ENCODE data around the gene FILIP1. TPM values are rescaled to one million over a fixed set of nuclear protein-coding genes. Genes with fewer than 3 reads are reported as not detected.
"Not testable (repeated sequence)": the region's sequence is repeated elsewhere in the genome, so short reads cannot be mapped to it uniquely, and the experiment has no call there.

The FILIP1 gene
- total and polyA plus RNA-seq, 5 experiments from 2014 or later = 0.02 to 0.11 (median 0.02) TPM; not detected in 2

GRCh38 chr6:75422024-75422639, 71.5 kb downstream of the FILIP1 start:
- H3K36me3 Mint-ChIP-seq = no peaks in the 10 kb centered on the region
- DNase-seq (no peak), ATAC-seq (no peak)
- H3K27me3 Mint-ChIP-seq = peaks cover 4 to 14% (median 9%) of the 10 kb centered on the region in 5 donors
- peaks cover 0 to 8% (median 3%) of the 10 kb centered on the region in 4 donors for H3K4me1 Mint-ChIP-seq
- POLR2A ChIA-PET = no interaction called here
- no peak overlapping the region for H3K27ac Mint-ChIP-seq
- no peak overlapping the region for H3K4me3 Mint-ChIP-seq
- no peaks in the 10 kb centered on the region for H3K9me3 Mint-ChIP-seq

GRCh38 chr6:75421316-75422023, 72.1 kb downstream of the FILIP1 start:
- no peak for DNase-seq
- H3K9me3 Mint-ChIP-seq = no peaks in the 10 kb centered on the region
- no peaks in the 10 kb centered on the region for H3K36me3 Mint-ChIP-seq
- peaks cover 4 to 14% (median 9%) of the 10 kb centered on the region in 5 donors for H3K27me3 Mint-ChIP-seq
- no peak for ATAC-seq
- H3K27ac Mint-ChIP-seq = no peak overlapping the region
- no peak overlapping the region for H3K4me3 Mint-ChIP-seq
- peaks cover 0 to 8% (median 3%) of the 10 kb centered on the region in 4 donors for H3K4me1 Mint-ChIP-seq
- POLR2A ChIA-PET = no interaction called here

- Mint-ChIP-seq H3K27ac (no peak overlapping the region), H3K9me3 (no peaks in the 10 kb centered on the region), H3K4me1 (peaks cover 0 to 3% (median 1%) of the 10 kb centered on the region in 4 donors), H3K36me3 (no peaks in the 10 kb centered on the region), H3K4me3 (no peak overlapping the region), H3K27me3 (peaks cover 5 to 17% (median 11%) of the 10 kb centered on the region in 5 donors)
- ATAC-seq (no peak), DNase-seq (no peak)
- POLR2A ChIA-PET = no interaction called here
Measured at GRCh38 chr6:75419980-75420379, 73.6 kb downstream of the FILIP1 start.

GRCh38 chr6:75419416-75419815, 74.2 kb downstream of the FILIP1 start:
- Mint-ChIP-seq H3K27ac (no peak overlapping the region), H3K9me3 (no peaks in the 10 kb centered on the region), H3K27me3 (peaks cover 10 to 22% (median 15%) of the 10 kb centered on the region in 5 donors), H3K4me3 (no peak overlapping the region), H3K4me1 (no peaks in the 10 kb centered on the region), H3K36me3 (no peaks in the 10 kb centered on the region)
- POLR2A ChIA-PET = no interaction called here
- no peak for DNase-seq
- ATAC-seq = no peak

- H3K4me3 Mint-ChIP-seq = no peak overlapping the region
- peaks cover 13 to 30% (median 21%) of the 10 kb centered on the region in 5 donors for H3K27me3 Mint-ChIP-seq
- DNase-seq = no peak
- no peak overlapping the region for H3K27ac Mint-ChIP-seq
- no peaks in the 10 kb centered on the region for H3K4me1 Mint-ChIP-seq
- no peaks in the 10 kb centered on the region for H3K36me3 Mint-ChIP-seq
- H3K9me3 Mint-ChIP-seq = no peaks in the 10 kb centered on the region
- POLR2A ChIA-PET = no interaction called here
- no peak for ATAC-seq
Measured at GRCh38 chr6:75418233-75418632, 75.4 kb downstream of the FILIP1 start.

GRCh38 chr6:75416443-75416842, 77.2 kb downstream of the FILIP1 start:
- peaks cover 12 to 47% (median 27%) of the 10 kb centered on the region in 5 donors for H3K27me3 Mint-ChIP-seq
- POLR2A ChIA-PET = no interaction called here
- no peaks in the 10 kb centered on the region for H3K9me3 Mint-ChIP-seq
- no peak for DNase-seq
- no peaks in the 10 kb centered on the region for H3K36me3 Mint-ChIP-seq
- no peak overlapping the region for H3K27ac Mint-ChIP-seq
- H3K4me1 Mint-ChIP-seq = no peaks in the 10 kb centered on the region
- no peak for ATAC-seq
- H3K4me3 Mint-ChIP-seq = no peak overlapping the region

- ATAC-seq = no peak
- Mint-ChIP-seq H3K9me3 (peaks cover 0 to 2% (median 0%) of the 10 kb centered on the region in 9 donors), H3K36me3 (no peaks in the 10 kb centered on the region), H3K4me1 (no peaks in the 10 kb centered on the region), H3K27ac (no peak overlapping the region), H3K27me3 (peaks cover 14 to 47% (median 26%) of the 10 kb centered on the region in 5 donors), H3K4me3 (no peak overlapping the region)
- POLR2A ChIA-PET = no interaction called here
- DNase-seq = no peak
Measured at GRCh38 chr6:75415804-75416203, 77.8 kb downstream of the FILIP1 start.

GRCh38 chr6:75414445-75415021, 79.1 kb downstream of the FILIP1 start:
- Mint-ChIP-seq H3K9me3 (peaks cover 0 to 3% (median 0%) of the 10 kb centered on the region in 9 donors), H3K4me1 (no peaks in the 10 kb centered on the region), H3K4me3 (no peak overlapping the region), H3K27me3 (peaks cover 13 to 47% (median 22%) of the 10 kb centered on the region in 5 donors), H3K36me3 (no peaks in the 10 kb centered on the region), H3K27ac (no peak overlapping the region)
- POLR2A ChIA-PET = no interaction called here
- no peak for DNase-seq
- ATAC-seq = no peak

- Mint-ChIP-seq H3K27me3 (peaks cover 12 to 46% (median 21%) of the 10 kb centered on the region in 5 donors), H3K27ac (no peak overlapping the region), H3K4me3 (no peak overlapping the region), H3K36me3 (no peaks in the 10 kb centered on the region), H3K4me1 (no peaks in the 10 kb centered on the region), H3K9me3 (peaks cover 0 to 3% (median 0%) of the 10 kb centered on the region in 9 donors)
- POLR2A ChIA-PET = no interaction called here
- no peak for DNase-seq
- no peak for ATAC-seq
Measured at GRCh38 chr6:75412969-75413662, 80.5 kb downstream of the FILIP1 start.

- DNase-seq, H3K9me3 Mint-ChIP-seq, H3K36me3 Mint-ChIP-seq, H3K4me3 Mint-ChIP-seq, H3K27ac Mint-ChIP-seq, POLR2A ChIA-PET, ATAC-seq, H3K4me1 Mint-ChIP-seq: not testable (repeated sequence)
- H3K27me3 Mint-ChIP-seq = peaks cover 10 to 38% (median 12%) of the 10 kb centered on the region in 5 donors
Measured at GRCh38 chr6:75410564-75410963, 83.0 kb downstream of the FILIP1 start.

- ATAC-seq (no peak), DNase-seq (no peak)
- POLR2A ChIA-PET = no interaction called here
- Mint-ChIP-seq H3K27ac (no peak overlapping the region), H3K4me1 (no peaks in the 10 kb centered on the region), H3K27me3 (peaks cover 9 to 34% (median 11%) of the 10 kb centered on the region in 5 donors), H3K9me3 (peaks cover 0 to 3% (median 0%) of the 10 kb centered on the region in 9 donors), H3K4me3 (no peak overlapping the region), H3K36me3 (no peaks in the 10 kb centered on the region)
Measured at GRCh38 chr6:75409928-75410327, 83.7 kb downstream of the FILIP1 start.

- H3K27me3 Mint-ChIP-seq = peaks cover 4 to 28% (median 7%) of the 10 kb centered on the region in 5 donors
- H3K27ac Mint-ChIP-seq = no peak overlapping the region
- POLR2A ChIA-PET = no interaction called here
- DNase-seq = no peak
- no peak for ATAC-seq
- H3K4me1 Mint-ChIP-seq = peaks cover 0 to 3% (median 0%) of the 10 kb centered on the region in 4 donors
- H3K36me3 Mint-ChIP-seq = no peaks in the 10 kb centered on the region
- peaks cover 0 to 3% (median 0%) of the 10 kb centered on the region in 9 donors for H3K9me3 Mint-ChIP-seq
- no peak overlapping the region for H3K4me3 Mint-ChIP-seq
Measured at GRCh38 chr6:75409286-75409685, 84.3 kb downstream of the FILIP1 start.

GRCh38 chr6:75403563-75404080, 90.0 kb downstream of the FILIP1 start:
- Mint-ChIP-seq H3K27me3 (peaks cover 0 to 4% (median 1%) of the 10 kb centered on the region in 5 donors), H3K4me3 (no peak overlapping the region), H3K27ac (no peak overlapping the region), H3K4me1 (peaks cover 0 to 3% (median 0%) of the 10 kb centered on the region in 4 donors), H3K9me3 (no peaks in the 10 kb centered on the region), H3K36me3 (no peaks in the 10 kb centered on the region)
- POLR2A ChIA-PET = no interaction called here
- DNase-seq (no peak), ATAC-seq (no peak)

All from naive thymus-derived CD8-positive, alpha-beta T cell (primary cell).